Measurements from ENCODE around the gene SEC23B. TPM values are rescaled to one million over a fixed set of nuclear protein-coding genes. Genes with fewer than 3 reads are reported as not detected.

SEC23B gene
- total and polyA plus RNA-seq, 2 of the 8 experiments (the other 6 are each of a cell fraction or from before 2014, with no cell fraction given): 53.3 to 62.8 TPM

DNA sequence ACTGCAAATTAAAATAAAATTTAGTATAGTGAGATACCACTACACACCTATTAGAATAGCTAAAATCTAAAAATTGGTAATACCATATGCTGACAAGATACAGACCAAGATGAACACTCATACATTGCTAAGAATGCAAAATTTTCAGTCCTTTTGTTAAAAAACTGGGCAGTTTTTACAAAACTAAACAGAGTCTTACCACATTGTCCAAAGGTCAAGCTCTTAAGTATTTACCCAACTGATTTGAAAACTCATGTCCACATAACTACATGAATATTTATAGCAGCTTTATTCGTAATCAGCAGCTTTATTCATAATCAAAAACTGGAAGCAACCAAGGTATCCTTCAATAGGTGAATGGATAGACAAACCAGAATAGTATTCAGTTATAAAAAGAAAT is 30.5 kb upstream of the SEC23B start:
- FAIRE-seq (no peak), DNase-seq (ENCODE audit: low read depth in 1 of 2, low spot score in 2 of 2) (no peak)
- CTCF ChIA-PET (ENCODE audit: partially characterized antibody): interaction anchor here (0.6 to 0.7 kb wide), 2 partner anchors 28 to 73 kb away, joined by 3 read pairs; no protein-coding TSS in a partner anchor
- H2BK15ac ChIP-seq (ENCODE audit: low read length): no peak overlapping the region
- H2BK12ac ChIP-seq (ENCODE audit: low read depth, low read length): no peak overlapping the region
- POLR2A ChIA-PET (ENCODE audit: partially characterized antibody): interaction anchor here (1.0 to 1.7 kb wide), 3 partner anchors 9 to 20 kb away, joined by 3 to 6 read pairs (median 4); partner anchors contain the start of genes DZANK1, POLR3F and RBBP9
- H3K18ac ChIP-seq (ENCODE audit: extremely low read depth, low read length): no peak overlapping the region
- H4K5ac ChIP-seq (ENCODE audit: insufficient read length, low read depth, low read length): no peak overlapping the region
- WGBS, 2 experiments (ENCODE audit: extremely low coverage in 1 of 2, insufficient coverage in 1 of 2, insufficient read length in 1 of 2, insufficient replicate concordance in 2 of 2, low coverage in 1 of 2, low lambda C conversion rate in 2 of 2, missing lambda C conversion rate in 1 of 2): 100% methylated on average over 1 of the region's 1 CpG; no CpG with 5 or more reads in 1 of the 2 experiments
- no peak overlapping the region for H4K8ac ChIP-seq (ENCODE audit: extremely low read depth, insufficient read depth, low read length)
- H2AFZ ChIP-seq (ENCODE audit: low read length): no peak overlapping the region
- H3K23me2 ChIP-seq (ENCODE audit: low read depth, low read length): no peaks in the 10 kb centered on the region
- H3K79me2 ChIP-seq (ENCODE audit: control insufficient read depth in 1 of 2, insufficient read depth in 2 of 2, low read length in 2 of 2): no peaks in the 10 kb centered on the region
- no peak overlapping the region for H3K9ac ChIP-seq (replicated peaks in 1 of 4; ENCODE audit: extremely low read depth in 1 of 4, low read depth in 3 of 4, low read length in 3 of 4)
- no peak overlapping the region for H3K4me3 ChIP-seq (ENCODE audit: extremely low read depth in 1 of 4, insufficient read depth in 2 of 4, low read depth in 3 of 4, low read length in 4 of 4)
- H3K79me1 ChIP-seq (ENCODE audit: low read depth, low read length): no peaks in the 10 kb centered on the region
- H3K23ac ChIP-seq (ENCODE audit: insufficient read length): no peak overlapping the region
- no peaks in the 10 kb centered on the region for H3K4me1 ChIP-seq (replicated peaks in 1 of 4; ENCODE audit: control insufficient read depth in 3 of 4, insufficient read depth in 4 of 4, low read length in 3 of 4)
- no peak overlapping the region for H4K91ac ChIP-seq (replicated peaks; ENCODE audit: insufficient read length, low read length)
- no peak overlapping the region for H3K27ac ChIP-seq (ENCODE audit: low read depth, low read length)
- H3K27me3 ChIP-seq (replicated peaks in 1 of 4; ENCODE audit: control insufficient read depth in 3 of 4, extremely low read depth in 1 of 4, insufficient read depth in 3 of 4, low read length in 3 of 4): no peaks in the 10 kb centered on the region
- no peak overlapping the region for H3K4ac ChIP-seq (replicated peaks; ENCODE audit: insufficient read length, low read depth, low read length)
- no peaks in the 10 kb centered on the region for H4K20me1 ChIP-seq (replicated peaks in 1 of 2; ENCODE audit: control insufficient read depth in 1 of 2, insufficient read depth in 2 of 2, low read length in 2 of 2)
- H2BK20ac ChIP-seq (ENCODE audit: low read length): no peak overlapping the region
- H3K9me3 ChIP-seq (ENCODE audit: insufficient read depth in 2 of 2, low read depth in 1 of 2, low read length in 1 of 2): no peaks in the 10 kb centered on the region
- H3K36me3 ChIP-seq (ENCODE audit: control insufficient read depth in 2 of 4, insufficient read depth in 4 of 4, low read length in 3 of 4): peaks cover 5 to 45% (median 29%) of the 10 kb centered on the region in 4 experiments
- H2AK5ac ChIP-seq (ENCODE audit: low read depth, low read length): no peak overlapping the region
- no peak overlapping the region for H2BK5ac ChIP-seq (ENCODE audit: low read depth, low read length)
- H3K14ac ChIP-seq (ENCODE audit: insufficient read length): no peak overlapping the region
- H2BK120ac ChIP-seq (replicated peaks; ENCODE audit: low read depth, low read length): no peak overlapping the region
- no peak overlapping the region for H3K4me2 ChIP-seq (ENCODE audit: insufficient read depth in 1 of 2, low read depth in 2 of 2, low read length in 2 of 2)
- no peak overlapping the region for H3K56ac ChIP-seq (replicated peaks; ENCODE audit: insufficient read length, low read depth, low read length)
- TF ChIP-seq BACH1 (IDR thresholded peaks at IDR 0.05; ENCODE audit: low read length) (no peak), KDM4A (IDR thresholded peaks at IDR 0.05; ENCODE audit: low read depth, low read length, severe bottlenecking) (no peak), E2F6 (IDR thresholded peaks at IDR 0.05) (no peak), RFX5 (IDR thresholded peaks at IDR 0.05; ENCODE audit: borderline replicate concordance, low read depth, low read length) (no peak), CBX5 (IDR thresholded peaks at IDR 0.05; ENCODE audit: low read depth, low read length) (no peak), SUZ12 (IDR thresholded peaks at IDR 0.05; ENCODE audit: low read length) (no peak), TCF12 (IDR thresholded peaks at IDR 0.05; ENCODE audit: low read depth, low read length) (no peak), SRF (IDR thresholded peaks at IDR 0.05; ENCODE audit: low read depth, low read length) (no peak), RAD21 (IDR thresholded peaks at IDR 0.05 in 1 of 2, conservative IDR thresholded peaks at IDR 0.05 in 1 of 2; ENCODE audit: low read depth in 2 of 2, low read length in 2 of 2) (no peak), HDAC2 (IDR thresholded peaks at IDR 0.05; ENCODE audit: borderline replicate concordance in 1 of 2, low read depth in 2 of 2, low read length in 2 of 2) (no peak)
- TF ChIP-seq, protein P1, sequence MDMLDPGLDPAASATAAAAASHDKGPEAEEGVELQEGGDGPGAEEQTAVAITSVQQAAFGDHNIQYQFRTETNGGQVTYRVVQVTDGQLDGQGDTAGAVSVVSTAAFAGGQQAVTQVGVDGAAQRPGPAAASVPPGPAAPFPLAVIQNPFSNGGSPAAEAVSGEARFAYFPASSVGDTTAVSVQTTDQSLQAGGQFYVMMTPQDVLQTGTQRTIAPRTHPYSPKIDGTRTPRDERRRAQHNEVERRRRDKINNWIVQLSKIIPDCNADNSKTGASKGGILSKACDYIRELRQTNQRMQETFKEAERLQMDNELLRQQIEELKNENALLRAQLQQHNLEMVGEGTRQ (IDR thresholded peaks at IDR 0.05; ENCODE audit: low read length): no peak

Data from H1 (cell line).